Measurements from ENCODE around the gene DHRSX. TPM values are rescaled to one million over a fixed set of nuclear protein-coding genes. Genes with fewer than 3 reads are reported as not detected.
"Not testable (repeated sequence)": the region's sequence is repeated elsewhere in the genome, so short reads cannot be mapped to it uniquely, and the experiment has no call there.

DHRSX gene
- total RNA-seq, 2 donors from 2014 or later = 14.8 to 46.5 TPM

GRCh38 chrX:2457289-2458133 is 43.3 kb downstream of the DHRSX start:
- intact Hi-C loops (cut with DNase I) = no loop called here
- TF ChIP-seq CTCF (IDR thresholded peaks at IDR 0.05) = no peak
- TF ChIP-seq POLR2A (IDR thresholded peaks at IDR 0.05) = no peak
- Histone ChIP-seq H3K4me3 (no peak overlapping the region), H3K27me3 (no peaks in the 10 kb centered on the region), H3K27ac (no peak overlapping the region), H3K4me1 (peaks cover 17% of the 10 kb centered on the region), H3K36me3 (replicated peaks in 1 of 2; ENCODE audit: insufficient read depth in 1 of 2, low read depth in 2 of 2) (no peaks in the 10 kb centered on the region), H3K9me3 (no peaks in the 10 kb centered on the region)
- DNase-seq = no peak
- no peak for ATAC-seq
- 87 to 90% methylated on average over 19 to 26 of the region's 26 CpGs for WGBS, 2 donors

GRCh38 chrX:2456091-2456490 is 44.7 kb downstream of the DHRSX start:
- intact Hi-C loops (cut with DNase I); H3K4me3 ChIP-seq; H3K4me1 ChIP-seq; H3K36me3 ChIP-seq (replicated peaks in 1 of 2; ENCODE audit: insufficient read depth in 1 of 2, low read depth in 2 of 2); ATAC-seq; H3K27ac ChIP-seq; H3K9me3 ChIP-seq; H3K27me3 ChIP-seq; DNase-seq: not testable (repeated sequence)
- 90 to 92% methylated on average over 8 of the region's 8 CpGs for WGBS, 2 donors

- H3K4me3 ChIP-seq; H3K9me3 ChIP-seq; H3K36me3 ChIP-seq (replicated peaks in 1 of 2; ENCODE audit: insufficient read depth in 1 of 2, low read depth in 2 of 2); H3K27ac ChIP-seq; ATAC-seq; intact Hi-C loops (cut with DNase I); DNase-seq; H3K27me3 ChIP-seq; H3K4me1 ChIP-seq: not testable (repeated sequence)
- 96 to 97% methylated on average over 9 of the region's 9 CpGs for WGBS, 2 donors
These were observed 46.2 kb downstream of the DHRSX start for GRCh38 chrX:2454620-2455019.

GRCh38 chrX:2452799-2453198 is 48.0 kb downstream of the DHRSX start:
- TF ChIP-seq CTCF (IDR thresholded peaks at IDR 0.05) = no peak
- TF ChIP-seq POLR2A (IDR thresholded peaks at IDR 0.05) = no peak
- ATAC-seq (no peak), DNase-seq (no peak)
- H3K4me3 ChIP-seq = no peak overlapping the region
- no peak overlapping the region for H3K27ac ChIP-seq
- no peaks in the 10 kb centered on the region for H3K36me3 ChIP-seq (replicated peaks in 1 of 2; ENCODE audit: insufficient read depth in 1 of 2, low read depth in 2 of 2)
- intact Hi-C loops (cut with DNase I) = no loop called here
- no peaks in the 10 kb centered on the region for H3K9me3 ChIP-seq
- no peaks in the 10 kb centered on the region for H3K4me1 ChIP-seq
- no peaks in the 10 kb centered on the region for H3K27me3 ChIP-seq
- 93 to 95% methylated on average over 4 of the region's 4 CpGs for WGBS, 2 donors

GRCh38 chrX:2452317-2452784 is 48.4 kb downstream of the DHRSX start:
- no peak for TF ChIP-seq CTCF (IDR thresholded peaks at IDR 0.05)
- H3K4me1 ChIP-seq = no peaks in the 10 kb centered on the region
- WGBS, 2 donors = 88 to 95% methylated on average over 22 of the region's 22 CpGs
- intact Hi-C loops (cut with DNase I) = no loop called here
- no peak overlapping the region for H3K4me3 ChIP-seq
- DNase-seq = no peak
- ATAC-seq = no peak
- no peak overlapping the region for H3K27ac ChIP-seq
- H3K36me3 ChIP-seq (replicated peaks in 1 of 2; ENCODE audit: insufficient read depth in 1 of 2, low read depth in 2 of 2) = no peaks in the 10 kb centered on the region
- H3K9me3 ChIP-seq = no peaks in the 10 kb centered on the region
- no peaks in the 10 kb centered on the region for H3K27me3 ChIP-seq
